H1 (cell line): ENCODE data around the gene WNT1. TPM values are rescaled to one million over a fixed set of nuclear protein-coding genes. Genes with fewer than 3 reads are reported as not detected.
A peak's percentile ranks its signal among the peaks of the same experiment; 100 is the strongest.

Experiments
- CTCF ChIA-PET: fragments of 300-600 bp; sonication (Branson Sonifier 250); formaldehyde crosslinking; loops from one replicate; lab custom pipeline; 2021; ENCODE audit not compliant: partially characterized antibody; lab: Charles Lee
- POLR2A ChIA-PET: fragments of 300-600 bp; sonication (Branson Sonifier 250); formaldehyde crosslinking; loops from one replicate; lab custom pipeline; 2021; ENCODE audit warnings: inconsistent platforms; ENCODE audit not compliant: partially characterized antibody; lab: Charles Lee
- DNase-seq, 2 experiments: peaks; one replicate each; pipeline versions ENCODE4 v3.0.0 to v3.0.0-alpha.2; 2010 to 2022; ENCODE audit warnings: low spot score in 2 of 2, low read depth in 1 of 2, mixed read lengths in 1 of 2
- FAIRE-seq: peaks from 2 replicates; lab custom pipeline; 2011; peaks lifted over from hg19 to GRCh38; lab: Jason Lieb, UNC
- H2AFZ ChIP-seq: 2 replicates; pipeline ENCODE4 v1.8.1; 2012; ENCODE audit warnings: low read length, inconsistent platforms
- H2AK5ac ChIP-seq: 2 replicates; pipeline ENCODE4 v1.6.1; 2013; ENCODE audit warnings: low read depth, low read length
- H2BK120ac ChIP-seq: replicated peaks from 2 replicates; pipeline ENCODE3; 2013; ENCODE audit warnings: low read depth, low read length, inconsistent platforms
- H2BK12ac ChIP-seq: 2 replicates; pipeline ENCODE4 v1.6.1; 2013; ENCODE audit warnings: low read depth, low read length
- H2BK15ac ChIP-seq: 2 replicates; pipeline ENCODE4 v1.6.1; 2013; ENCODE audit warnings: low read length
- H2BK20ac ChIP-seq: 2 replicates; pipeline ENCODE4 v1.6.1; 2013; ENCODE audit warnings: low read length
- H2BK5ac ChIP-seq: 2 replicates; pipeline ENCODE4 v1.6.1; 2013; ENCODE audit warnings: low read depth, low read length
- H3K14ac ChIP-seq: 2 replicates; pipeline ENCODE4 v1.6.1; 2013; ENCODE audit warnings: inconsistent platforms; ENCODE audit not compliant: insufficient read length
- H3K18ac ChIP-seq: 2 replicates; pipeline ENCODE4 v1.6.1; 2013; ENCODE audit warnings: low read length; ENCODE audit errors: extremely low read depth
- H3K23ac ChIP-seq: 2 replicates; pipeline ENCODE4 v1.6.1; 2013; ENCODE audit warnings: inconsistent platforms; ENCODE audit not compliant: insufficient read length
- H3K23me2 ChIP-seq: 2 replicates; pipeline ENCODE4 v1.6.1; 2013; ENCODE audit warnings: low read depth, low read length
- H3K27ac ChIP-seq: 2 replicates; pipeline ENCODE4 v1.6.1; 2011; ENCODE audit warnings: low read depth, low read length, inconsistent platforms
- H3K27me3 ChIP-seq, 4 experiments: replicated peaks in 1 of 4; 1 replicate in 1 of 4; 2 replicates in 3 of 4; pipeline versions ENCODE4 v1.6.1 to v1.8.1; 2011 to 2013; ENCODE audit warnings: low read length in 3 of 4, mild to moderate bottlenecking in 3 of 4, inconsistent platforms in 2 of 4, mixed read lengths in 2 of 4, moderate library complexity in 1 of 4; ENCODE audit not compliant: control insufficient read depth in 3 of 4, insufficient read depth in 3 of 4; ENCODE audit errors: extremely low read depth in 1 of 4
- H3K36me3 ChIP-seq, 4 experiments: 2 replicates each; pipeline versions ENCODE4 v1.6.1 to v1.8.1; 2011 to 2013; ENCODE audit warnings: mild to moderate bottlenecking in 4 of 4, low read length in 3 of 4, moderate library complexity in 2 of 4, control low read depth in 1 of 4, inconsistent platforms in 1 of 4; ENCODE audit not compliant: insufficient read depth in 4 of 4, control insufficient read depth in 2 of 4
- H3K4ac ChIP-seq: replicated peaks from 2 replicates; pipeline ENCODE3; 2013; ENCODE audit warnings: low read length, low read depth, mixed read lengths, inconsistent platforms; ENCODE audit not compliant: insufficient read length
- H3K4me1 ChIP-seq, 4 experiments: replicated peaks in 1 of 4; 1 replicate in 1 of 4; 2 replicates in 3 of 4; pipeline versions ENCODE4 v1.6.1 to v1.8.1; 2011 to 2013; ENCODE audit warnings: low read length in 3 of 4, inconsistent platforms in 2 of 4, mixed read lengths in 1 of 4; ENCODE audit not compliant: insufficient read depth in 4 of 4, control insufficient read depth in 3 of 4
- H3K4me2 ChIP-seq, 2 experiments: 2 replicates each; pipeline versions ENCODE4 v1.6.1 to v1.8.1; 2011 to 2013; ENCODE audit warnings: low read depth in 2 of 2, low read length in 2 of 2, control low read depth in 1 of 2, inconsistent platforms in 1 of 2, mild to moderate bottlenecking in 1 of 2; ENCODE audit not compliant: insufficient read depth in 1 of 2
- H3K4me3 ChIP-seq, 4 experiments: fragments of 200-600, 300-600 bp in 1 of 4; sonication (generic), shearing (Covaris generic), sonication (Bioruptor Twin) in 1 of 4; 2 replicates each; pipeline versions ENCODE4 v1.5.1 to v1.8.1; 2011 to 2016; ENCODE audit warnings: low read length in 4 of 4, low read depth in 3 of 4, control low read depth in 2 of 4, inconsistent platforms in 2 of 4, mild to moderate bottlenecking in 2 of 4, mixed read lengths in 1 of 4, moderate library complexity in 1 of 4; ENCODE audit not compliant: insufficient read depth in 2 of 4; ENCODE audit errors: extremely low read depth in 1 of 4
- H3K56ac ChIP-seq: replicated peaks from 2 replicates; pipeline ENCODE3; 2013; ENCODE audit warnings: low read depth, mild to moderate bottlenecking, mixed read lengths, low read length, inconsistent platforms; ENCODE audit not compliant: insufficient read length
- H3K79me1 ChIP-seq: 2 replicates; pipeline ENCODE4 v1.6.1; 2013; ENCODE audit warnings: low read depth, low read length, control low read depth
- H3K79me2 ChIP-seq, 2 experiments: 2 replicates each; pipeline versions ENCODE4 v1.6.1 to v1.8.1; 2012 to 2013; ENCODE audit warnings: low read length in 2 of 2, mild to moderate bottlenecking in 2 of 2, inconsistent platforms in 1 of 2; ENCODE audit not compliant: insufficient read depth in 2 of 2, control insufficient read depth in 1 of 2
- H3K9ac ChIP-seq, 4 experiments: replicated peaks in 1 of 4; 1 replicate in 1 of 4; 2 replicates in 3 of 4; pipeline versions ENCODE4 v1.6.1 to v1.8.1; 2011 to 2013; ENCODE audit warnings: low read depth in 3 of 4, low read length in 3 of 4, control low read depth in 2 of 4, mild to moderate bottlenecking in 2 of 4, moderate library complexity in 2 of 4, inconsistent platforms in 1 of 4; ENCODE audit errors: extremely low read depth in 1 of 4
- H3K9me3 ChIP-seq, 2 experiments: 2 replicates each; pipeline versions ENCODE4 v1.6.1 to v1.8.1; 2012 to 2013; ENCODE audit warnings: mild to moderate bottlenecking in 2 of 2, moderate library complexity in 2 of 2, control low read depth in 1 of 2, inconsistent platforms in 1 of 2, low read depth in 1 of 2, low read length in 1 of 2, mixed read lengths in 1 of 2; ENCODE audit not compliant: insufficient read depth in 2 of 2
- H4K20me1 ChIP-seq, 2 experiments: replicated peaks in 1 of 2; 2 replicates each; pipeline versions ENCODE3 to v1.8.1; 2011 to 2013; ENCODE audit warnings: inconsistent platforms in 2 of 2, low read length in 2 of 2, mild to moderate bottlenecking in 1 of 2; ENCODE audit not compliant: insufficient read depth in 2 of 2, control insufficient read depth in 1 of 2
- H4K5ac ChIP-seq: 2 replicates; pipeline ENCODE4 v1.6.1; 2013; ENCODE audit warnings: low read length, low read depth, mixed read lengths, inconsistent platforms; ENCODE audit not compliant: insufficient read length
- H4K8ac ChIP-seq: 2 replicates; pipeline ENCODE4 v1.8.0; 2013; ENCODE audit warnings: mild to moderate bottlenecking, moderate library complexity, low read length, inconsistent platforms; ENCODE audit not compliant: insufficient read depth; ENCODE audit errors: extremely low read depth
- H4K91ac ChIP-seq: replicated peaks from 2 replicates; pipeline ENCODE3; 2013; ENCODE audit warnings: low read length, mixed read lengths, inconsistent platforms; ENCODE audit not compliant: insufficient read length
- EZH2 ChIP-seq: fragments of 200-600 bp; sonication (generic); IDR thresholded peaks from 2 replicates; pipeline ENCODE4 v1.7.1; 2012; ENCODE audit warnings: low read depth, mild to moderate bottlenecking, moderate library complexity, low read length, inconsistent platforms; ENCODE audit not compliant: severe bottlenecking
- RNF2 ChIP-seq: fragments of 200-900, 300-1000 bp; sonication (generic); IDR thresholded peaks from 2 replicates; pipeline ENCODE4 v1.7.1; 2016; ENCODE audit warnings: borderline replicate concordance, low read depth, mild to moderate bottlenecking, antibody characterized with exemption, low read length; ENCODE audit not compliant: poor library complexity, severe bottlenecking; ENCODE audit errors: missing control alignments
- WGBS, 2 experiments: shearing (Covaris generic) in 1 of 2; methylation state at CpG; one replicate each; pipeline versions ENCODE4 v1.1.6 to v1.1.7; 2013 to 2015; ENCODE audit warnings: low lambda C conversion rate in 2 of 2, mixed read lengths in 2 of 2, inconsistent platforms in 1 of 2, low coverage in 1 of 2, missing lambda C conversion rate in 1 of 2; ENCODE audit not compliant: insufficient replicate concordance in 2 of 2, insufficient coverage in 1 of 2, insufficient read length in 1 of 2; ENCODE audit errors: extremely low coverage in 1 of 2, missing lambda C conversion rate in 1 of 2; 5-methylcytosine and 5-hydroxymethylcytosine counted together
- polyA plus RNA-seq, 7 experiments: library from polyadenylated mRNA; depleted of rRNA in 3 of 7; stranded (reverse) in 5 of 7; unstranded in 2 of 7; fragments of >200 nt in 5 of 7; fragments of 200-250 nt in 2 of 7; gene quantifications; 1 replicate in 5 of 7; 2 replicates in 1 of 7; 4 replicates in 1 of 7; pipeline versions ENCODE4 v1.2.1 to v1.2.3, GENCODE V29; 2011 to 2013; ENCODE audit warnings: missing spikeins in 2 of 7, mixed read lengths in 2 of 7
- total RNA-seq: library from RNA; stranded (reverse); fragmentation: NEBNext Ultra II Directional; extraction: Animal tissue kit (Norgen Biotek cat#: 25700); gene quantifications from 2 replicates; pipeline ENCODE4 v1.2.1, GENCODE V29; 2021
- TF ChIP-seq, protein P1 (sequence below): IDR thresholded peaks from 2 replicates; pipeline ENCODE4 v1.6.1; 2011; ENCODE audit warnings: low read depth, mild to moderate bottlenecking, low read length; ENCODE audit not compliant: insufficient read depth

WNT1 gene
- total and polyA plus RNA-seq, 2 of the 8 experiments (the other 6 are each of a cell fraction or from before 2014, with no cell fraction given), result not detected

DNA sequence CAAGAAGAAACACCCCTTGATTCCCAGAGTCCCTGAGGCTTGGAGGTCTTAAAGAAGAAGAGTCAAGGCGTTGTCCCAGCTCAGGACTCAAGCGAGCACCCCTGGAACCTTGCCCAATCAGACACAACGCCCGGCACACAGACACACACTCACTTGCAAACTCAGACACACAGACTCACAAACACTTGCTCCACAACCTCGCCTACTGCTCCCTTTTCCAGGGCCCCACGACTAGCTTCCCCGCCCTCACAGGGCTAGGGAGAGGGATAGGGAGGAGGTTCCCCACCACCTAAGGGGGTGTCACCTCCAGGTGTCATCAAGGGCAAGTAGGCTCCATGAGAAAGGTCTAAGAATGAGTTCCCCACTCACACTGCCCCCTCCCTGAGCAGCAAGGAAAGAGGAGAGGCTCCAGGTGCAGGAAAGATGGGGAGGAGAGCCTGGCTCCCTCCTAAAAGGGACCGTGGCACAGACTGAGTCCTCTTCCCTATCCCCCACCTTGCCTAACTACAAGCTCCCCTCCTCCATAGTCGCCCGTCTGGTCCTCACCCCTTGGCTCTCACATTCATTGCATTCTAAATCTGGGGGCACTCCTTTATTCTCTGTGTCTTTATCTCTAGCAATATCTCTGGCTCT lies 7.3 kb upstream of the WNT1 start:
- ChIA-PET POLR2A (interaction anchor here (1.0 to 6.9 kb wide), 6 partner anchors 10 to 140 kb away, joined by 3 to 65 read pairs (median 10); partner anchors contain the start of genes ARF3, FKBP11 and RND1), CTCF (interaction anchor here (0.6 to 40.8 kb wide), 14 partner anchors 11 to 372 kb away, joined by 3 to 1336 read pairs (median 3); partner anchors contain the start of genes ARF3, DDN and WNT1)
- H3K79me1 ChIP-seq, result no peaks in the 10 kb centered on the region
- H3K27ac ChIP-seq, result no peak overlapping the region
- H3K4ac ChIP-seq, result no peak overlapping the region
- peaks cover 6% of the 10 kb centered on the region; the same call in 1 of the 2 replicates for H3K23me2 ChIP-seq
- TF ChIP-seq, protein P1, sequence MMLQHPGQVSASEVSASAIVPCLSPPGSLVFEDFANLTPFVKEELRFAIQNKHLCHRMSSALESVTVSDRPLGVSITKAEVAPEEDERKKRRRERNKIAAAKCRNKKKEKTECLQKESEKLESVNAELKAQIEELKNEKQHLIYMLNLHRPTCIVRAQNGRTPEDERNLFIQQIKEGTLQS, result no peak
- TF ChIP-seq RNF2, result peak; percentile 28
- peak; percentile 57 for TF ChIP-seq EZH2
- 4% methylated on average over 10 of the region's 10 CpGs; no CpG with 5 or more reads in 1 of the 2 experiments for WGBS, 2 experiments
- H4K91ac ChIP-seq, result no peak overlapping the region
- peaks cover under 1 to 10% of the 10 kb centered on the region in 2 experiments for H4K20me1 ChIP-seq
- H2BK12ac ChIP-seq, result peak overlapping the region; percentile 68; the same call in 1 of the 2 replicates
- peaks cover 24 to 45% (median 40%) of the 10 kb centered on the region in 4 experiments for H3K4me1 ChIP-seq
- H3K56ac ChIP-seq, result no peak overlapping the region
- peak overlapping the region; percentile 13; the same call in 1 of the 2 replicates for H3K18ac ChIP-seq
- no peak overlapping the region for H3K23ac ChIP-seq
- H3K9ac ChIP-seq, result 0 out of 7 replicates have a peak overlapping the region, but pooled peaks of 1 of the 4 experiments have one; percentile 13
- no peak overlapping the region for H2AFZ ChIP-seq
- no peaks in the 10 kb centered on the region for H3K79me2 ChIP-seq
- peaks cover 50 to 89% (median 87%) of the 10 kb centered on the region in 4 experiments for H3K27me3 ChIP-seq
- H2BK15ac ChIP-seq, result peak overlapping the region; percentile 19; the same call in 1 of the 2 replicates
- no peak overlapping the region for H2BK5ac ChIP-seq
- H3K4me2 ChIP-seq, result peak overlapping the region; percentile 87 to 96
- FAIRE-seq (no peak), DNase-seq (no peak)
- no peak overlapping the region for H2AK5ac ChIP-seq
- no peak overlapping the region for H4K5ac ChIP-seq
- no peak overlapping the region for H3K14ac ChIP-seq
- no peak overlapping the region for H4K8ac ChIP-seq
- H3K36me3 ChIP-seq, result no peaks in the 10 kb centered on the region; a peak in 1 of 8 replicates
- H3K9me3 ChIP-seq, result no peaks in the 10 kb centered on the region
- 0 out of 2 replicates have a peak overlapping the region, but pooled peaks have one; percentile 40 for H2BK20ac ChIP-seq
- no peak overlapping the region for H2BK120ac ChIP-seq
- peak overlapping the region; percentile 37 to 56 (median 44) for H3K4me3 ChIP-seq
